Smooth muscle cell of the brain vasculature (primary cell): ENCODE measurements around the gene GCM1.

ENCODE experiments used
- DNase-seq: peaks from one replicate; pipeline ENCODE4 v3.0.0-alpha.2; 2012; ENCODE audit warnings: low read depth, low spot score

The GCM1 gene

GRCh38 chr6:53107091-53107490 is 41.5 kb downstream of the GCM1 start:
- DNase-seq: no peak

- DNase-seq: no peak
Measured at GRCh38 chr6:53104916-53105315, 43.7 kb downstream of the GCM1 start.

DNA sequence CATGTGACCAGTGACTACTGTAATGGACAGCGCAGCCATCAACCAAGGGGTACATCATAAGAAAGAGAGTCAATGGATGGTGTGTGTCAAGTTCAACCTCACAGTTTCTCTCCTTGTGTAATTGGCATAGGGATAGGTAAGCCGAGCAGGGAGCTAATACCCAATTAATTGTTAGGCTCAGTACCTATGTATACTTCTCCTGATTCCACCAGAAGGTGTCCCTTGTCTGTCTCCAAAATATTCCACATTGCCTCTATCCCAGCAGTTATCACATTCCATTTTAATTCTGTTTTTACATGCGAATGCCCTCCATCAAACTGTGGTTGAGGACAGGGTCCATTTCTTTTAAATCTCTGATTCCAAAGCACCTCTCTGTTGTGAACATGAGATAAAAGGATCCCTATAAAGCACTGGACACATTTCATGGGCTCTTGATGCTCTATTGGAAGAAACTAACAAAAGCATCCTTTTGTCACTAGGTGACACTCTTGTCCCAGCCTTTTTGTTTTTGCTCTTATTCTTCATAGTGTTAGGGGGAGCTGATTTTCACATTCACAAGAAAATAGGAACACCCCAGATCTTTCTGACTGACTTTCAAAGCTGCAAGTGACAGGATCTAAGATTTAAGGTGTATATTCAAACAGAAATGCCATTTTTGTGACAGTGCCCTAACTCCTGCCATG is 44.5 kb downstream of the GCM1 start:
- DNase-seq: no peak

DNA sequence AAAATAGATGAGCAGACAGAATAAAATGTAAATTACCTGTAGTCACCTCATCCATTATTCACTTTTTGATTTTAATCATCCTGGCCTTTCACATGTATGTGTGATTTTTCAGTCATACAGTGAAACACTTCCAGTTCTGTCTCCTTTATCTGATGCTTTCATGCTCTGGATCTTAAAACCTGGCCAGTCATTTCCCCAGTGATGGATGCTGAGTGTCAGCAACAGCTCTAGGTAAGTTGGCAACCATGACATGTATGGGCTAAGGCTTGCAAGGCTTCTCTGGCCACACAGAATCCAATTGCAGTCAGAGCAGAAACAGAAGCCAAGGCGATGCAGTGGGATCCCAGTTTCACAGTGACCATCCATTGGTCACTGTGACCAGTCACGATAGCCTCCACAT is 47.6 kb downstream of the GCM1 start:
- DNase-seq: no peak

DNA sequence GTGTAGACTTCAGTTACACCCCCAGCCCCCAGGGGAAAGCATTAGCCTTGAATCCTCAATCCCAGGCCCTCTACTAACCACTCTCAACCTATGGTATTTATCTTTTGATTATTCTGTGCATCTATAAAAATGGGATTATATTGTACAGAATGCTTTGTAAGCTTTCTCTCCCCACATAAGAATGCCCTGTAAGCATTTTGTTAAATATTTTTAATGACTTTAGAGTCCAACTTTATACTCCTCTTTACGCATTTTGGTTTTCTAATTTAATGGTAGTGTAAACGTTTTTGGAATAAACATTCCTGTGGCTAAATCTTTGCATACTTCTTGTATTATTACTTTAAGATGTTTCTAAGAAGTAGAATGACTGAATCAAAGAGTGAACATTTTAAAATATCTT is 48.1 kb downstream of the GCM1 start:
- DNase-seq: no peak

GRCh38 chr6:53095716-53096115 is 52.9 kb downstream of the GCM1 start:
- DNase-seq: no peak

DNA sequence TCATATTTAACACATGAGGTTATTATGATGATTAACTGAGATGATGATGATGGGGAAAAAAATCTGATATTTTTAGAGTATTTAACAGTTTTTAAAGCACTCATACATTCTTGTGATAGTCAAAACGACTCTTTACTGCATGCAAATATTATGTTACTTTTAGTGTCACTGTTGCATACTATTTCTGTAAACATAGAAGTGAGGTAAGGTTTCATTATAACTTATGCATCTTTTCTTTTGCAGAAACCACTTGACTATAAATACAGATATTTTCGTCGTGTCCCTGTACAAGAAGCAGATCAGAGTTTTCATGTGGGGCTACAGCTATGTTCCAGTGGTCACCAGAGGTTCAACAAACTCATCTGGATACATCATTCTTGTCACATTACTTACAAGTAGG is 53.4 kb downstream of the GCM1 start:
- DNase-seq: no peak

- no peak for DNase-seq
Measured at GRCh38 chr6:53090576-53090975, 58.1 kb downstream of the GCM1 start.

DNA sequence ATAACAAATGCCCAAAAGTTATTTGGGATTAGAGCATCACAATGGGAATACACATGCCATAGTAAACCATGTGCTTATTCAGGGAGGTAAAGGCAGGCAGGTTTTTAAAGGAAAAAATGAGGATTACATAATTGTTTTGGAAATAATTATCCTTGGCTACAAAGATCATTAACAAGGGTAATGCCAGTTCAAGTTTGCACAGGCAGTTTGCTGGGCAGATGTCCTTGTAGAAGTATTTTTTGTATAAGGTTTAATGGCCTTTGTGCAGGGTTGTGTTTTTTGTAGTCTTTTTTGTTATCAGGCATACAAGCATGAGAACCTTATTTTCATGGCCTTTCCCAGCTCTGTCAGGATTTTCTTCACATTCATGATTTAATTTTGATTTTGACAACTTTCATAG is 58.7 kb downstream of the GCM1 start:
- no peak for DNase-seq

DNA sequence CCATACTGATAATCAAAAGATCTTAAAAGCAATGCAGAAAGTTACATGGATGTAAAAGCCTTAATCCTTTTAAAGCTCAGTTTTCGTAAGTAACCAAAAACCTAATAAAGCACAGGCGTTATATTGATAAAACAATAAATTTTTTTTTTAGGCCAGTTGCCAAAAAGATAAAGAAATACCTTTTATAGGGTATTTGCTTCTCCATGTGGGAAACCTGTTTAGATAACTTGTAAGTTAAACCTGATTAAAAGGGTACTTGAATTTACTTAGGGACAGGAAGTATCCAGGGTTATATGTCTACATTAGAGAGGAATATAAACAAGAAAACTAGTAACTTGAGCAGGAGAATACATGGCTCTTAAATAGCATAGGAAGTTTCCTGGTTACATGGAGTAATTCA is 62.3 kb downstream of the GCM1 start:
- no peak for DNase-seq

DNA sequence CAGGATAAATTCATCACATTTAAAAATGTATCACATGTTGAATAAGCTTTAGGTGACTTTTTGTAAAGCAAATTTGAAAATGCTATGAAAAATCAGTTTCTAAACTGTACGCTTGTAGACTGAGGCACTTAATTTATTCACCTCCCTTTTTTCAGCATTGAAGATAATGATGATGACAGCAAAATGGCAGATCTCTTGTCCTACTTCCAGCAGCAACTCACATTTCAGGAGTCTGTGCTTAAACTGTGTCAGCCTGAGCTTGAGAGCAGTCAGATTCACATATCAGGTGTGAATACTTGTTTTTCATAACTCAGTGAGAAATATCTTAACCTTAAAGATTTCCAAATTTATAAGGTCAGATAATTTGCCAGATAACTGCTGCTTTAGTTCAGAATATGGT is 67.8 kb downstream of the GCM1 start:
- DNase-seq: no peak
